HEK293 (cell line): ENCODE data around the gene PPIP5K2.

Source experiments
- BCL11A ChIP-seq: fragments of 450-650 bp; formaldehyde crosslinking; IDR thresholded peaks from 2 replicates; pipeline ENCODE4 v1.5.1; 2016; ENCODE audit warnings: low read depth, missing biosample characterization, missing genetic modification characterization
- GLI2 ChIP-seq: fragments of 450-650 bp; formaldehyde crosslinking; IDR thresholded peaks from 2 replicates; pipeline ENCODE4; 2017; ENCODE audit warnings: missing biosample characterization, missing genetic modification characterization, low read depth, borderline replicate concordance
- MYNN ChIP-seq: fragments of 450-650 bp; formaldehyde crosslinking; IDR thresholded peaks from 2 replicates; pipeline ENCODE4 v1.5.1; 2016; ENCODE audit warnings: missing biosample characterization, missing genetic modification characterization, borderline replicate concordance
- YY2 ChIP-seq: fragments of 450-650 bp; formaldehyde crosslinking; IDR thresholded peaks from 2 replicates; pipeline ENCODE4 v1.5.1; 2016; ENCODE audit warnings: missing biosample characterization, missing genetic modification characterization
- ZNF146 ChIP-seq: fragments of 450-650 bp; formaldehyde crosslinking; IDR thresholded peaks from 2 replicates; pipeline ENCODE4 v1.5.1; 2016; ENCODE audit warnings: missing biosample characterization, missing genetic modification characterization
- ZNF274 ChIP-seq, 2 experiments: fragments of 200-500 bp in 1 of 2; fragments of 450-650 bp in 1 of 2; sonication (Bioruptor generic) in 1 of 2; formaldehyde crosslinking in 1 of 2; IDR thresholded peaks; 2 replicates each; pipeline versions ENCODE4 v1.5.1 to v1.6.1; 2014 to 2016; ENCODE audit warnings: borderline replicate concordance in 1 of 2, inconsistent platforms in 1 of 2, low read length in 1 of 2, missing biosample characterization in 1 of 2, missing genetic modification characterization in 1 of 2
- ZNF350 ChIP-seq: fragments of 450-650 bp; formaldehyde crosslinking; IDR thresholded peaks from 2 replicates; pipeline ENCODE4 v1.5.0; 2017; ENCODE audit warnings: missing biosample characterization, mild to moderate bottlenecking, missing genetic modification characterization
- ZNF549 ChIP-seq: fragments of 450-650 bp; IDR thresholded peaks from 2 replicates; pipeline ENCODE4 v1.5.1; 2018; ENCODE audit warnings: missing biosample characterization, missing genetic modification characterization, mild to moderate bottlenecking, inconsistent platforms, moderate library complexity
- ZNF623 ChIP-seq: fragments of 450-650 bp; formaldehyde crosslinking; IDR thresholded peaks from 2 replicates; pipeline ENCODE4 v1.5.1; 2016; ENCODE audit warnings: missing biosample characterization, missing genetic modification characterization
- ZNF677 ChIP-seq: fragments of 450-650 bp; IDR thresholded peaks from 2 replicates; pipeline ENCODE4 v1.5.0; 2018; ENCODE audit warnings: missing biosample characterization, mild to moderate bottlenecking, missing genetic modification characterization, moderate library complexity
- TF ChIP-seq, protein P1 (sequence below): fragments of 450-650 bp; formaldehyde crosslinking; IDR thresholded peaks from 2 replicates; pipeline ENCODE4 v1.5.1; 2016; ENCODE audit warnings: missing biosample characterization, missing genetic modification characterization
- TF ChIP-seq, protein P2 (sequence below): sonication (generic); formaldehyde crosslinking; IDR thresholded peaks from 2 replicates; pipeline ENCODE4 v1.8.1; 2022; ENCODE audit warnings: mild to moderate bottlenecking, moderate library complexity, missing genetic modification reagents
- TF ChIP-seq, protein P3 (sequence below): fragments of 450-650 bp; formaldehyde crosslinking; IDR thresholded peaks from 2 replicates; pipeline ENCODE4 v1.5.1; 2016; ENCODE audit warnings: missing biosample characterization, missing genetic modification characterization
- TF ChIP-seq, protein P4 (sequence below): fragments of 450-650 bp; formaldehyde crosslinking; IDR thresholded peaks from 2 replicates; pipeline ENCODE4 v1.5.1; 2017; ENCODE audit warnings: missing biosample characterization, missing genetic modification characterization

DNA sequence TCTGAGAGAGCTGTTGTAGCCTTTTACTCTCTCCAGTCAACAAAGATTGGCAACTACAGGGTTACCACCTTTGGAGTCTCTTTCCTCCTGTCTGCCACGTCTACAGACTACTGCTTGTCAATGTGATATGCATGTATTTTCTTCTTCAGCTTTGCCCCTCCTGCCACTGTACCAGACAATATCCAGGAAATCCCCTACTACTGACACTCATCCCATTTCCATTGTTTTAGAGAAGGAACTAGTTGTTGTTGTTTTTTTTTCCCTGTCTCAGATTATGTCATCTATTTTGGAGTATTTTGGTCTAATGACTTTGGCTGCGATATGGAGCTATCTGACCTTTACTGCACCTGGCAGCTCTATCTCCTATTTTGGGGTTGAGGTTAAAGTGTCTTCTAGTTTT, 88.4 kb downstream of the PPIP5K2 start:
- TF ChIP-seq, protein P1, sequence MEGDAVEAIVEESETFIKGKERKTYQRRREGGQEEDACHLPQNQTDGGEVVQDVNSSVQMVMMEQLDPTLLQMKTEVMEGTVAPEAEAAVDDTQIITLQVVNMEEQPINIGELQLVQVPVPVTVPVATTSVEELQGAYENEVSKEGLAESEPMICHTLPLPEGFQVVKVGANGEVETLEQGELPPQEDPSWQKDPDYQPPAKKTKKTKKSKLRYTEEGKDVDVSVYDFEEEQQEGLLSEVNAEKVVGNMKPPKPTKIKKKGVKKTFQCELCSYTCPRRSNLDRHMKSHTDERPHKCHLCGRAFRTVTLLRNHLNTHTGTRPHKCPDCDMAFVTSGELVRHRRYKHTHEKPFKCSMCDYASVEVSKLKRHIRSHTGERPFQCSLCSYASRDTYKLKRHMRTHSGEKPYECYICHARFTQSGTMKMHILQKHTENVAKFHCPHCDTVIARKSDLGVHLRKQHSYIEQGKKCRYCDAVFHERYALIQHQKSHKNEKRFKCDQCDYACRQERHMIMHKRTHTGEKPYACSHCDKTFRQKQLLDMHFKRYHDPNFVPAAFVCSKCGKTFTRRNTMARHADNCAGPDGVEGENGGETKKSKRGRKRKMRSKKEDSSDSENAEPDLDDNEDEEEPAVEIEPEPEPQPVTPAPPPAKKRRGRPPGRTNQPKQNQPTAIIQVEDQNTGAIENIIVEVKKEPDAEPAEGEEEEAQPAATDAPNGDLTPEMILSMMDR (tag by site-specific recombination), result no peak
- TF ChIP-seq ZNF274 (IDR thresholded peaks at IDR 0.05; ENCODE audit: low read length), result no peak
- no peak for TF ChIP-seq ZNF274 (tag by site-specific recombination; IDR thresholded peaks at IDR 0.05; ENCODE audit: borderline replicate concordance)
- no peak for TF ChIP-seq ZNF146 (tag by site-specific recombination)
- TF ChIP-seq MYNN (tag by site-specific recombination), result no peak
- no peak for TF ChIP-seq YY2 (tag by site-specific recombination)
- TF ChIP-seq, protein P2, sequence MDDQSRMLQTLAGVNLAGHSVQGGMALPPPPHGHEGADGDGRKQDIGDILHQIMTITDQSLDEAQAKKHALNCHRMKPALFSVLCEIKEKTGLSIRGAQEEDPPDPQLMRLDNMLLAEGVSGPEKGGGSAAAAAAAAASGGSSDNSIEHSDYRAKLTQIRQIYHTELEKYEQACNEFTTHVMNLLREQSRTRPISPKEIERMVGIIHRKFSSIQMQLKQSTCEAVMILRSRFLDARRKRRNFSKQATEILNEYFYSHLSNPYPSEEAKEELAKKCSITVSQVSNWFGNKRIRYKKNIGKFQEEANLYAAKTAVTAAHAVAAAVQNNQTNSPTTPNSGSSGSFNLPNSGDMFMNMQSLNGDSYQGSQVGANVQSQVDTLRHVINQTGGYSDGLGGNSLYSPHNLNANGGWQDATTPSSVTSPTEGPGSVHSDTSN, result no peak
- TF ChIP-seq GLI2, result no peak
- TF ChIP-seq, protein P3, sequence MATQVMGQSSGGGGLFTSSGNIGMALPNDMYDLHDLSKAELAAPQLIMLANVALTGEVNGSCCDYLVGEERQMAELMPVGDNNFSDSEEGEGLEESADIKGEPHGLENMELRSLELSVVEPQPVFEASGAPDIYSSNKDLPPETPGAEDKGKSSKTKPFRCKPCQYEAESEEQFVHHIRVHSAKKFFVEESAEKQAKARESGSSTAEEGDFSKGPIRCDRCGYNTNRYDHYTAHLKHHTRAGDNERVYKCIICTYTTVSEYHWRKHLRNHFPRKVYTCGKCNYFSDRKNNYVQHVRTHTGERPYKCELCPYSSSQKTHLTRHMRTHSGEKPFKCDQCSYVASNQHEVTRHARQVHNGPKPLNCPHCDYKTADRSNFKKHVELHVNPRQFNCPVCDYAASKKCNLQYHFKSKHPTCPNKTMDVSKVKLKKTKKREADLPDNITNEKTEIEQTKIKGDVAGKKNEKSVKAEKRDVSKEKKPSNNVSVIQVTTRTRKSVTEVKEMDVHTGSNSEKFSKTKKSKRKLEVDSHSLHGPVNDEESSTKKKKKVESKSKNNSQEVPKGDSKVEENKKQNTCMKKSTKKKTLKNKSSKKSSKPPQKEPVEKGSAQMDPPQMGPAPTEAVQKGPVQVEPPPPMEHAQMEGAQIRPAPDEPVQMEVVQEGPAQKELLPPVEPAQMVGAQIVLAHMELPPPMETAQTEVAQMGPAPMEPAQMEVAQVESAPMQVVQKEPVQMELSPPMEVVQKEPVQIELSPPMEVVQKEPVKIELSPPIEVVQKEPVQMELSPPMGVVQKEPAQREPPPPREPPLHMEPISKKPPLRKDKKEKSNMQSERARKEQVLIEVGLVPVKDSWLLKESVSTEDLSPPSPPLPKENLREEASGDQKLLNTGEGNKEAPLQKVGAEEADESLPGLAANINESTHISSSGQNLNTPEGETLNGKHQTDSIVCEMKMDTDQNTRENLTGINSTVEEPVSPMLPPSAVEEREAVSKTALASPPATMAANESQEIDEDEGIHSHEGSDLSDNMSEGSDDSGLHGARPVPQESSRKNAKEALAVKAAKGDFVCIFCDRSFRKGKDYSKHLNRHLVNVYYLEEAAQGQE (tag by site-specific recombination), result no peak
- TF ChIP-seq ZNF350 (tag by site-specific recombination), result no peak
- TF ChIP-seq ZNF549, result no peak
- no peak for TF ChIP-seq BCL11A (tag by site-specific recombination)
- TF ChIP-seq, protein P4, sequence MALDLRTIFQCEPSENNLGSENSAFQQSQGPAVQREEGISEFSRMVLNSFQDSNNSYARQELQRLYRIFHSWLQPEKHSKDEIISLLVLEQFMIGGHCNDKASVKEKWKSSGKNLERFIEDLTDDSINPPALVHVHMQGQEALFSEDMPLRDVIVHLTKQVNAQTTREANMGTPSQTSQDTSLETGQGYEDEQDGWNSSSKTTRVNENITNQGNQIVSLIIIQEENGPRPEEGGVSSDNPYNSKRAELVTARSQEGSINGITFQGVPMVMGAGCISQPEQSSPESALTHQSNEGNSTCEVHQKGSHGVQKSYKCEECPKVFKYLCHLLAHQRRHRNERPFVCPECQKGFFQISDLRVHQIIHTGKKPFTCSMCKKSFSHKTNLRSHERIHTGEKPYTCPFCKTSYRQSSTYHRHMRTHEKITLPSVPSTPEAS, result no peak
- no peak for TF ChIP-seq ZNF623 (tag by site-specific recombination)
- TF ChIP-seq ZNF677, result no peak
